ENCODE results near the gene SRSF4. TPM values are rescaled to one million over a fixed set of nuclear protein-coding genes. Genes with fewer than 3 reads are reported as not detected.

SRSF4 gene
- polyA plus RNA-seq, 1 of the 3 experiments (the other 2 are of a cell fraction) = 62.6 TPM

DNA sequence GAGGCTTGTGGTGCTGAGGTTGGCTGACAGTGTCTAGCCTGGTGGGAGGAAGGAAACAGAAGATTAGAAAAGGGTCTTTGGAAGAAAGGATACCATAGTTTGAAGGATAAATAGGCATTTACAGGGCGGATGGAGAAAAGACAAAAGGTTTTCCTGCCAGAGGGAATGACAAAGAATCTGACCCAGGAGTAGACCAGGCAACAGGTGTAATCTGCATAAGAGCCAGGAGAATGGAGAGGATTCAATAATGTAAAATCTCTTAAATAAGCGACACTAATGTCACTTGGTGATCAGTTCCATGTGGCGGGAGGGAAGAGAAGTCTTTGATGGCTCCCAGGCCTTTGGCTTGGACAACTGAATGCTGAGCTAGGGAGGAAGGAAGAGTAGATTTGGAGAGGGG lies 39.6 kb upstream of the SRSF4 start:
- H3K27me3 ChIP-seq (ENCODE audit: insufficient read depth) = no peaks in the 10 kb centered on the region
- POLR2A ChIA-PET = no interaction called here
- 95% methylated on average over 3 of the region's 3 CpGs for WGBS (ENCODE audit: low lambda C conversion rate)
- H3F3A ChIP-seq (replicated peaks; ENCODE audit: insufficient read depth) = no peaks in the 10 kb centered on the region
- no peak overlapping the region for H3K27ac ChIP-seq (ENCODE audit: low read depth in 2 of 2, low read length in 1 of 2)
- no peak overlapping the region for H3K9ac ChIP-seq
- no peak overlapping the region for H2AFZ ChIP-seq (ENCODE audit: low read depth)
- H3K9me3 ChIP-seq = no peaks in the 10 kb centered on the region
- no peak for DNase-seq
- no peak for TF ChIP-seq FOSL2 (IDR thresholded peaks at IDR 0.05; ENCODE audit: borderline replicate concordance, low read depth)
- no peak for TF ChIP-seq EP300 (IDR thresholded peaks at IDR 0.05; ENCODE audit: borderline replicate concordance in 1 of 2, low read depth in 1 of 2, low read length in 1 of 2)
- no peak for TF ChIP-seq MXI1 (IDR thresholded peaks at IDR 0.05; ENCODE audit: low read depth, low read length)
- TF ChIP-seq RFX5 (IDR thresholded peaks at IDR 0.05; ENCODE audit: low read length) = no peak
- TF ChIP-seq FOXJ3 (CRISPR knock-in tag; IDR thresholded peaks at IDR 0.05) = no peak
- TF ChIP-seq, protein P1, sequence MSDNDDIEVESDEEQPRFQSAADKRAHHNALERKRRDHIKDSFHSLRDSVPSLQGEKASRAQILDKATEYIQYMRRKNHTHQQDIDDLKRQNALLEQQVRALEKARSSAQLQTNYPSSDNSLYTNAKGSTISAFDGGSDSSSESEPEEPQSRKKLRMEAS (IDR thresholded peaks at IDR 0.05; ENCODE audit: low read depth) = no peak
- TF ChIP-seq EZH2phosphoT487 (IDR thresholded peaks at IDR 0.05; ENCODE audit: borderline replicate concordance, low read depth) = no peak
- TF ChIP-seq GATA2 (CRISPR knock-in tag; IDR thresholded peaks at IDR 0.05) = no peak
- no peak for TF ChIP-seq RXRA (IDR thresholded peaks at IDR 0.05; ENCODE audit: borderline replicate concordance, low read depth)
- TF ChIP-seq, protein P2, sequence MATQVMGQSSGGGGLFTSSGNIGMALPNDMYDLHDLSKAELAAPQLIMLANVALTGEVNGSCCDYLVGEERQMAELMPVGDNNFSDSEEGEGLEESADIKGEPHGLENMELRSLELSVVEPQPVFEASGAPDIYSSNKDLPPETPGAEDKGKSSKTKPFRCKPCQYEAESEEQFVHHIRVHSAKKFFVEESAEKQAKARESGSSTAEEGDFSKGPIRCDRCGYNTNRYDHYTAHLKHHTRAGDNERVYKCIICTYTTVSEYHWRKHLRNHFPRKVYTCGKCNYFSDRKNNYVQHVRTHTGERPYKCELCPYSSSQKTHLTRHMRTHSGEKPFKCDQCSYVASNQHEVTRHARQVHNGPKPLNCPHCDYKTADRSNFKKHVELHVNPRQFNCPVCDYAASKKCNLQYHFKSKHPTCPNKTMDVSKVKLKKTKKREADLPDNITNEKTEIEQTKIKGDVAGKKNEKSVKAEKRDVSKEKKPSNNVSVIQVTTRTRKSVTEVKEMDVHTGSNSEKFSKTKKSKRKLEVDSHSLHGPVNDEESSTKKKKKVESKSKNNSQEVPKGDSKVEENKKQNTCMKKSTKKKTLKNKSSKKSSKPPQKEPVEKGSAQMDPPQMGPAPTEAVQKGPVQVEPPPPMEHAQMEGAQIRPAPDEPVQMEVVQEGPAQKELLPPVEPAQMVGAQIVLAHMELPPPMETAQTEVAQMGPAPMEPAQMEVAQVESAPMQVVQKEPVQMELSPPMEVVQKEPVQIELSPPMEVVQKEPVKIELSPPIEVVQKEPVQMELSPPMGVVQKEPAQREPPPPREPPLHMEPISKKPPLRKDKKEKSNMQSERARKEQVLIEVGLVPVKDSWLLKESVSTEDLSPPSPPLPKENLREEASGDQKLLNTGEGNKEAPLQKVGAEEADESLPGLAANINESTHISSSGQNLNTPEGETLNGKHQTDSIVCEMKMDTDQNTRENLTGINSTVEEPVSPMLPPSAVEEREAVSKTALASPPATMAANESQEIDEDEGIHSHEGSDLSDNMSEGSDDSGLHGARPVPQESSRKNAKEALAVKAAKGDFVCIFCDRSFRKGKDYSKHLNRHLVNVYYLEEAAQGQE (IDR thresholded peaks at IDR 0.05; ENCODE audit: low read depth, low read length) = no peak
- TF ChIP-seq JUND (IDR thresholded peaks at IDR 0.05) = no peak
- TF ChIP-seq, protein P3, sequence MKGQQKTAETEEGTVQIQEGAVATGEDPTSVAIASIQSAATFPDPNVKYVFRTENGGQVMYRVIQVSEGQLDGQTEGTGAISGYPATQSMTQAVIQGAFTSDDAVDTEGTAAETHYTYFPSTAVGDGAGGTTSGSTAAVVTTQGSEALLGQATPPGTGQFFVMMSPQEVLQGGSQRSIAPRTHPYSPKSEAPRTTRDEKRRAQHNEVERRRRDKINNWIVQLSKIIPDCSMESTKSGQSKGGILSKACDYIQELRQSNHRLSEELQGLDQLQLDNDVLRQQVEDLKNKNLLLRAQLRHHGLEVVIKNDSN (IDR thresholded peaks at IDR 0.05; ENCODE audit: borderline replicate concordance, low read depth) = no peak
- TF ChIP-seq ELF1 (IDR thresholded peaks at IDR 0.05) = no peak
- peaks cover 3 to 9% of the 10 kb centered on the region in 2 experiments for H3K36me3 ChIP-seq (replicated peaks in 1 of 2; ENCODE audit: control insufficient read depth in 1 of 2, insufficient read depth in 2 of 2, low read length in 1 of 2)
- no peaks in the 10 kb centered on the region; a peak in 1 of 4 replicates for H3K4me1 ChIP-seq (ENCODE audit: control insufficient read depth in 1 of 2, insufficient read depth in 2 of 2, low read depth in 1 of 2, low read length in 1 of 2)
- H3K4me3 ChIP-seq (ENCODE audit: low read depth in 2 of 2, low read length in 1 of 2) = no peak overlapping the region
- no peak overlapping the region for H3K4me2 ChIP-seq
- CTCF ChIA-PET = no interaction called here
- H3K79me2 ChIP-seq (ENCODE audit: insufficient read depth) = no peaks in the 10 kb centered on the region
- no peaks in the 10 kb centered on the region for H4K20me1 ChIP-seq (ENCODE audit: insufficient read depth)
- no peaks in the 10 kb centered on the region for H3K9me2 ChIP-seq

DNA sequence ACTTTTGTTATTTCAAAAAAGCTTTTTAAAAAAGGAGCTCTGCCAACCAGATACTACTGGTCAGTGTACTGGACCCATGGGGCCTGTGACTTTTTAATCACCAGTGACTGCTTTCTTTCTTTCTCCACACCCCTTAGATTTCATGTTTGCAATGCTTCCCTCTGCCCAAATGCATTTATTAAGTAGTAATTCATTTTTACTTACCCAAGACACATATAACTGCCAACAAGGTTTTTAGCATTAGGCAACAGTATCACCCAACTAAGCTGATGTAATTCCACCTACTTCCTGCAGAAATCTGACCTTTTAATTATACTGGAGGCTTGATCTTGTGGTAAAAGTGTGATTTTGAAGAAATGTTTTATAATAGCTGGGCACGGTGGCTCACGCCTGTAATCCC lies 36.5 kb upstream of the SRSF4 start:
- ChIA-PET POLR2A (no interaction called here), CTCF (interaction anchor here (0.6 to 1.5 kb wide), 2 partner anchors 16 to 336 kb away, joined by 3 to 7 read pairs; no protein-coding TSS in a partner anchor)
- Histone ChIP-seq H3K79me2 (ENCODE audit: insufficient read depth) (no peaks in the 10 kb centered on the region), H3F3A (replicated peaks; ENCODE audit: insufficient read depth) (no peaks in the 10 kb centered on the region), H2AFZ (ENCODE audit: low read depth) (no peak overlapping the region), H3K4me1 (ENCODE audit: control insufficient read depth in 1 of 2, insufficient read depth in 2 of 2, low read depth in 1 of 2, low read length in 1 of 2) (no peaks in the 10 kb centered on the region; a peak in 1 of 4 replicates), H4K20me1 (ENCODE audit: insufficient read depth) (no peaks in the 10 kb centered on the region), H3K9me3 (no peaks in the 10 kb centered on the region), H3K9ac (no peak overlapping the region), H3K36me3 (replicated peaks in 1 of 2; ENCODE audit: control insufficient read depth in 1 of 2, insufficient read depth in 2 of 2, low read length in 1 of 2) (peaks cover 14 to 18% of the 10 kb centered on the region in 2 experiments), H3K27ac (ENCODE audit: low read depth in 2 of 2, low read length in 1 of 2) (no peak overlapping the region), H3K27me3 (ENCODE audit: insufficient read depth) (no peaks in the 10 kb centered on the region), H3K9me2 (no peaks in the 10 kb centered on the region), H3K4me3 (ENCODE audit: low read depth in 2 of 2, low read length in 1 of 2) (no peak overlapping the region), H3K4me2 (no peak overlapping the region)
- 100% methylated on average over 2 of the region's 2 CpGs for WGBS (ENCODE audit: low lambda C conversion rate)
- TF ChIP-seq TAF1 (IDR thresholded peaks at IDR 0.05; ENCODE audit: borderline replicate concordance, low read depth, low read length) (no peak), SMC3 (IDR thresholded peaks at IDR 0.05; ENCODE audit: low read depth, low read length) (no peak), TCF12 (IDR thresholded peaks at IDR 0.05) (no peak), JUND (IDR thresholded peaks at IDR 0.05) (no peak), FOXJ3 (CRISPR knock-in tag; IDR thresholded peaks at IDR 0.05) (no peak), SIN3A (IDR thresholded peaks at IDR 0.05; ENCODE audit: borderline replicate concordance, low read depth, low read length) (no peak), GATA2 (CRISPR knock-in tag; IDR thresholded peaks at IDR 0.05) (no peak)
- TF ChIP-seq, protein P4, sequence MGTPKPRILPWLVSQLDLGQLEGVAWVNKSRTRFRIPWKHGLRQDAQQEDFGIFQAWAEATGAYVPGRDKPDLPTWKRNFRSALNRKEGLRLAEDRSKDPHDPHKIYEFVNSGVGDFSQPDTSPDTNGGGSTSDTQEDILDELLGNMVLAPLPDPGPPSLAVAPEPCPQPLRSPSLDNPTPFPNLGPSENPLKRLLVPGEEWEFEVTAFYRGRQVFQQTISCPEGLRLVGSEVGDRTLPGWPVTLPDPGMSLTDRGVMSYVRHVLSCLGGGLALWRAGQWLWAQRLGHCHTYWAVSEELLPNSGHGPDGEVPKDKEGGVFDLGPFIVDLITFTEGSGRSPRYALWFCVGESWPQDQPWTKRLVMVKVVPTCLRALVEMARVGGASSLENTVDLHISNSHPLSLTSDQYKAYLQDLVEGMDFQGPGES (IDR thresholded peaks at IDR 0.05; ENCODE audit: low read depth, low read length) = no peak
- TF ChIP-seq, protein P5, sequence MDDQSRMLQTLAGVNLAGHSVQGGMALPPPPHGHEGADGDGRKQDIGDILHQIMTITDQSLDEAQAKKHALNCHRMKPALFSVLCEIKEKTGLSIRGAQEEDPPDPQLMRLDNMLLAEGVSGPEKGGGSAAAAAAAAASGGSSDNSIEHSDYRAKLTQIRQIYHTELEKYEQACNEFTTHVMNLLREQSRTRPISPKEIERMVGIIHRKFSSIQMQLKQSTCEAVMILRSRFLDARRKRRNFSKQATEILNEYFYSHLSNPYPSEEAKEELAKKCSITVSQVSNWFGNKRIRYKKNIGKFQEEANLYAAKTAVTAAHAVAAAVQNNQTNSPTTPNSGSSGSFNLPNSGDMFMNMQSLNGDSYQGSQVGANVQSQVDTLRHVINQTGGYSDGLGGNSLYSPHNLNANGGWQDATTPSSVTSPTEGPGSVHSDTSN (IDR thresholded peaks at IDR 0.05) = no peak
- TF ChIP-seq, protein P6, sequence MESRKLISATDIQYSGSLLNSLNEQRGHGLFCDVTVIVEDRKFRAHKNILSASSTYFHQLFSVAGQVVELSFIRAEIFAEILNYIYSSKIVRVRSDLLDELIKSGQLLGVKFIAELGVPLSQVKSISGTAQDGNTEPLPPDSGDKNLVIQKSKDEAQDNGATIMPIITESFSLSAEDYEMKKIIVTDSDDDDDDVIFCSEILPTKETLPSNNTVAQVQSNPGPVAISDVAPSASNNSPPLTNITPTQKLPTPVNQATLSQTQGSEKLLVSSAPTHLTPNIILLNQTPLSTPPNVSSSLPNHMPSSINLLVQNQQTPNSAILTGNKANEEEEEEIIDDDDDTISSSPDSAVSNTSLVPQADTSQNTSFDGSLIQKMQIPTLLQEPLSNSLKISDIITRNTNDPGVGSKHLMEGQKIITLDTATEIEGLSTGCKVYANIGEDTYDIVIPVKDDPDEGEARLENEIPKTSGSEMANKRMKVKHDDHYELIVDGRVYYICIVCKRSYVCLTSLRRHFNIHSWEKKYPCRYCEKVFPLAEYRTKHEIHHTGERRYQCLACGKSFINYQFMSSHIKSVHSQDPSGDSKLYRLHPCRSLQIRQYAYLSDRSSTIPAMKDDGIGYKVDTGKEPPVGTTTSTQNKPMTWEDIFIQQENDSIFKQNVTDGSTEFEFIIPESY (IDR thresholded peaks at IDR 0.05; ENCODE audit: borderline replicate concordance, low read depth) = no peak
- no peak for DNase-seq

All from SK-N-SH (cell line).